A549 (cell line): ENCODE results near the gene UBAP1L. TPM values are rescaled to one million over a fixed set of nuclear protein-coding genes. Genes with fewer than 3 reads are reported as not detected.

Experiments used
- ATAC-seq, 2 experiments: fragments of 200-7000 bp in 1 of 2; fragments of >200 bp in 1 of 2; cut with Nextera tagmentation in 1 of 2; cut with Tn5 transposase in 1 of 2; 3 replicates each; pipeline versions ENCODE4 v1.8.0 to v1.9.1; 2018 to 2020; ENCODE audit warnings: mild to moderate bottlenecking in 1 of 2, moderate library complexity in 1 of 2
- CTCF ChIA-PET: fragments of 300-600 bp; sonication (Branson Sonifier 250); formaldehyde crosslinking; extraction: SDS; loops from one replicate; lab custom pipeline; 2021; ENCODE audit warnings: antibody characterized with exemption, inconsistent platforms; lab: Yijun Ruan, JAX
- POLR2A ChIA-PET: fragments of 350-600 bp; formaldehyde crosslinking; extraction: SDS; loops from one replicate; lab custom pipeline; 2021; ENCODE audit warnings: antibody characterized with exemption, inconsistent platforms; lab: Yijun Ruan, JAX
- DNase-seq, 2 experiments: peaks; one replicate each; pipeline versions ENCODE4 v3.0.0 to v3.0.0-alpha.2; 2011 to 2016; ENCODE audit warnings: low read depth in 1 of 2, low spot score in 1 of 2
- FAIRE-seq: peaks from 2 replicates; lab custom pipeline; 2011; peaks lifted over from hg19 to GRCh38; lab: Jason Lieb, UNC
- H3K27ac ChIP-seq, 2 experiments: fragments of >200 bp; sonication (Bioruptor Twin); formaldehyde crosslinking; 3 replicates each; pipeline ENCODE4 v1.5.1; 2016 to 2017
- H3K4me1 ChIP-seq: fragments of >200 bp; sonication (Bioruptor Twin); formaldehyde crosslinking; 3 replicates; pipeline ENCODE4 v1.6.1; 2016
- H3K4me2 ChIP-seq: fragments of >200 bp; sonication (Bioruptor Twin); formaldehyde crosslinking; 3 replicates; pipeline ENCODE4 v1.6.1; 2016
- H3K4me3 ChIP-seq: fragments of >200 bp; sonication (Bioruptor Twin); formaldehyde crosslinking; 3 replicates; pipeline ENCODE4 v1.5.1; 2016
- H3K9me3 ChIP-seq: fragments of >200 bp; sonication (Bioruptor Twin); formaldehyde crosslinking; 3 replicates; pipeline ENCODE4 v1.6.1; 2016
- ATOH8 ChIP-seq: fragments of 250-450 bp; sonication (Bioruptor Pico); IDR thresholded peaks from 2 replicates; pipeline ENCODE4 v1.5.0; 2020; ENCODE audit warnings: low read depth, mild to moderate bottlenecking, moderate library complexity
- BCL3 ChIP-seq: fragments of >200 bp; sonication (Bioruptor Twin); formaldehyde crosslinking; IDR thresholded peaks from 3 replicates; pipeline ENCODE4 v1.6.1; 2016
- BHLHE40 ChIP-seq: IDR thresholded peaks from 2 replicates; pipeline ENCODE4 v1.6.1; 2012; ENCODE audit warnings: low read depth, low read length, inconsistent platforms
- CEBPB ChIP-seq, 2 experiments: fragments of >200 bp in 1 of 2; sonication (Bioruptor Twin) in 1 of 2; formaldehyde crosslinking in 1 of 2; IDR thresholded peaks; 2 replicates each; pipeline ENCODE4 v1.6.1; 2012 to 2016
- CHD2 ChIP-seq: fragments of 150-350 bp; IDR thresholded peaks from 2 replicates; pipeline ENCODE4 v1.6.1; 2014; ENCODE audit warnings: low read length; ENCODE audit not compliant: partially characterized antibody
- EHF ChIP-seq: fragments of 250-450 bp; sonication (Bioruptor Pico); IDR thresholded peaks from 2 replicates; pipeline ENCODE4 v1.5.0; 2020; ENCODE audit warnings: mild to moderate bottlenecking
- ELK1 ChIP-seq: fragments of 150-350 bp; IDR thresholded peaks from 2 replicates; pipeline ENCODE4 v1.6.1; 2014; ENCODE audit warnings: low read depth, mild to moderate bottlenecking, low read length
- ESRRA ChIP-seq: fragments of 150-350 bp; IDR thresholded peaks from 2 replicates; pipeline ENCODE4 v1.6.1; 2014; ENCODE audit warnings: mild to moderate bottlenecking, low read length, borderline replicate concordance
- FOSB ChIP-seq: fragments of 250-450 bp; sonication (Bioruptor Pico); IDR thresholded peaks from 2 replicates; pipeline ENCODE4 v1.5.0; 2020; ENCODE audit warnings: mild to moderate bottlenecking, moderate library complexity
- HDAC2 ChIP-seq: fragments of 200-600 bp; sonication (generic); IDR thresholded peaks from 2 replicates; pipeline ENCODE4 v1.6.1; 2016
- HEYL ChIP-seq: fragments of 250-450 bp; sonication (Bioruptor Pico); IDR thresholded peaks from 2 replicates; pipeline ENCODE4 v1.8.0; 2021; ENCODE audit warnings: mild to moderate bottlenecking, moderate library complexity
- HMGXB4 ChIP-seq: fragments of 250-450 bp; sonication (Bioruptor Pico); IDR thresholded peaks from 2 replicates; pipeline ENCODE4 v1.5.0; 2021; ENCODE audit warnings: mild to moderate bottlenecking, moderate library complexity, borderline replicate concordance
- HOXA7 ChIP-seq: fragments of 250-450 bp; sonication (Bioruptor Pico); IDR thresholded peaks from 2 replicates; pipeline ENCODE4 v1.5.0; 2020; ENCODE audit warnings: mild to moderate bottlenecking, moderate library complexity
- JUNB ChIP-seq: fragments of >200 bp; sonication (Bioruptor Twin); formaldehyde crosslinking; IDR thresholded peaks from 2 replicates; pipeline ENCODE4 v1.6.1; 2016
- MAFK ChIP-seq: fragments of 450-650 bp; IDR thresholded peaks from 2 replicates; pipeline ENCODE4 v1.6.1; 2014; ENCODE audit not compliant: partially characterized antibody
- MAX ChIP-seq: IDR thresholded peaks from 2 replicates; pipeline ENCODE4 v1.6.1; 2012
- MYC ChIP-seq: IDR thresholded peaks from 2 replicates; pipeline ENCODE4 v1.6.1; 2012; ENCODE audit warnings: mild to moderate bottlenecking, inconsistent platforms, low read length, improper control_type of control experiment, borderline replicate concordance
- NFE2L2 ChIP-seq: fragments of 150-350 bp; conservative IDR thresholded peaks from 2 replicates; pipeline ENCODE4 v1.6.1; 2014; ENCODE audit warnings: low read length
- NPAS2 ChIP-seq: fragments of 250-450 bp; sonication (Bioruptor Pico); IDR thresholded peaks from 2 replicates; pipeline ENCODE4 v1.8.0; 2022; ENCODE audit warnings: mild to moderate bottlenecking, moderate library complexity, borderline replicate concordance
- PHF8 ChIP-seq: fragments of 200-600 bp; sonication (generic); IDR thresholded peaks from 2 replicates; pipeline ENCODE4 v1.6.1; 2016; ENCODE audit warnings: low read depth, mild to moderate bottlenecking, antibody characterized with exemption, moderate library complexity, borderline replicate concordance
- POLR2A ChIP-seq: IDR thresholded peaks from 2 replicates; pipeline ENCODE4 v1.6.1; 2012; ENCODE audit warnings: mild to moderate bottlenecking, low read length
- RARB ChIP-seq: fragments of 250-450 bp; sonication (Bioruptor Pico); IDR thresholded peaks from 2 replicates; pipeline ENCODE4 v1.8.0; 2021; ENCODE audit warnings: mild to moderate bottlenecking, moderate library complexity
- RCOR1 ChIP-seq: fragments of 150-350 bp; IDR thresholded peaks from 2 replicates; pipeline ENCODE4 v1.6.1; 2014; ENCODE audit warnings: antibody characterized with exemption, low read length, low read depth
- REST ChIP-seq: fragments of 200-600 bp; sonication (generic); IDR thresholded peaks from 2 replicates; pipeline ENCODE4 v1.6.1; 2016; ENCODE audit warnings: antibody characterized with exemption, mild to moderate bottlenecking, moderate library complexity
- RNF2 ChIP-seq: fragments of 200-600 bp; sonication (generic); IDR thresholded peaks from 2 replicates; pipeline ENCODE4 v1.6.1; 2016; ENCODE audit warnings: low read depth, mild to moderate bottlenecking, antibody characterized with exemption, moderate library complexity, borderline replicate concordance
- SREBF2 ChIP-seq: fragments of 450-650 bp; IDR thresholded peaks from 2 replicates; pipeline ENCODE4 v1.6.1; 2014; ENCODE audit warnings: mild to moderate bottlenecking, moderate library complexity
- TP53 ChIP-seq: fragments of 250-450 bp; sonication (Bioruptor Pico); IDR thresholded peaks from 2 replicates; pipeline ENCODE4 v1.5.0; 2021; ENCODE audit warnings: mild to moderate bottlenecking, moderate library complexity
- ZC3H11A ChIP-seq: fragments of 450-650 bp; IDR thresholded peaks from 2 replicates; pipeline ENCODE4 v1.6.1; 2014; ENCODE audit warnings: antibody characterized with exemption, mild to moderate bottlenecking
- WGBS: methylation state at CpG from one replicate; pipeline ENCODE4 v1.1.6; 2017; ENCODE audit errors: missing lambda C conversion rate; 5-methylcytosine and 5-hydroxymethylcytosine counted together
- polyA plus RNA-seq, 4 experiments: library from polyadenylated mRNA; depleted of rRNA in 3 of 4; stranded (reverse); fragments of >200 nt; fragmentation: RNase III in 1 of 4; extraction: RNeasy Plus Mini Kit Qiagen cat#74134 plus additional on column Dnase treatment in 1 of 4; gene quantifications; 2 replicates in 3 of 4; 3 replicates in 1 of 4; pipeline ENCODE4 v1.2.3, GENCODE V29; 2011 to 2017

The UBAP1L gene
- polyA plus RNA-seq, 2 of the 4 experiments (the other 2 are of a cell fraction): 0.84 to 0.87 TPM

- DNase-seq (no peak), FAIRE-seq (no peak), ATAC-seq (no peak)
- no peak overlapping the region for H3K4me2 ChIP-seq
- H3K9me3 ChIP-seq: no peaks in the 10 kb centered on the region
- H3K4me1 ChIP-seq: no peaks in the 10 kb centered on the region
- ChIA-PET POLR2A (no interaction called here), CTCF (interaction anchor here (2.7 to 5.9 kb wide), 3 partner anchors 12 to 41 kb away, joined by 15 to 29 read pairs (median 26); partner anchors contain the start of gene KBTBD13)
- no peak for TF ChIP-seq MYC
- TF ChIP-seq CHD2: no peak
- no peak for TF ChIP-seq MAFK
- no peak for TF ChIP-seq BHLHE40
- no peak for TF ChIP-seq HMGXB4 (CRISPR knock-in tag)
- TF ChIP-seq RCOR1: no peak
- no peak for TF ChIP-seq CEBPB (IDR thresholded peaks at IDR 0.05)
- no peak for TF ChIP-seq EHF (CRISPR knock-in tag)
- no peak for TF ChIP-seq NFE2L2
- no peak for TF ChIP-seq SREBF2
- TF ChIP-seq NPAS2 (CRISPR knock-in tag): no peak
- no peak for TF ChIP-seq POLR2A
- 85% methylated on average over 6 of the region's 6 CpGs for WGBS
- no peak overlapping the region for H3K4me3 ChIP-seq
- no peak overlapping the region for H3K27ac ChIP-seq
These were observed 18.3 kb downstream of the UBAP1L start for GRCh38 chr15:65096481-65097385.

GRCh38 chr15:65095747-65096104 lies 19.3 kb downstream of the UBAP1L start:
- no peaks in the 10 kb centered on the region for H3K9me3 ChIP-seq
- H3K4me1 ChIP-seq: no peaks in the 10 kb centered on the region
- H3K4me3 ChIP-seq: no peak overlapping the region
- CTCF ChIA-PET: interaction anchor here (1.5 to 5.9 kb wide), 5 partner anchors 9 to 62 kb away, joined by 5 to 29 read pairs (median 17); partner anchors contain the start of gene KBTBD13
- no peak for DNase-seq
- FAIRE-seq: no peak
- WGBS: 77% methylated on average over 6 of the region's 6 CpGs
- H3K4me2 ChIP-seq: no peak overlapping the region
- no peak overlapping the region for H3K27ac ChIP-seq
- ATAC-seq: no peak
- POLR2A ChIA-PET: no interaction called here
- TF ChIP-seq RARB (CRISPR knock-in tag): no peak
- no peak for TF ChIP-seq RNF2
- no peak for TF ChIP-seq MAX
- TF ChIP-seq REST: no peak
- no peak for TF ChIP-seq HDAC2
- TF ChIP-seq JUNB: no peak
- TF ChIP-seq ZC3H11A: no peak
- no peak for TF ChIP-seq MYC
- no peak for TF ChIP-seq BCL3
- TF ChIP-seq ELK1: no peak
- TF ChIP-seq HOXA7 (CRISPR knock-in tag): no peak
- TF ChIP-seq ATOH8 (CRISPR knock-in tag): no peak
- no peak for TF ChIP-seq TP53 (CRISPR knock-in tag)
- no peak for TF ChIP-seq PHF8
- no peak for TF ChIP-seq FOSB (CRISPR knock-in tag)
- TF ChIP-seq ESRRA: no peak
- no peak for TF ChIP-seq BHLHE40
- no peak for TF ChIP-seq HEYL (CRISPR knock-in tag)
